ENCODE results near the gene FXYD6.

DNA sequence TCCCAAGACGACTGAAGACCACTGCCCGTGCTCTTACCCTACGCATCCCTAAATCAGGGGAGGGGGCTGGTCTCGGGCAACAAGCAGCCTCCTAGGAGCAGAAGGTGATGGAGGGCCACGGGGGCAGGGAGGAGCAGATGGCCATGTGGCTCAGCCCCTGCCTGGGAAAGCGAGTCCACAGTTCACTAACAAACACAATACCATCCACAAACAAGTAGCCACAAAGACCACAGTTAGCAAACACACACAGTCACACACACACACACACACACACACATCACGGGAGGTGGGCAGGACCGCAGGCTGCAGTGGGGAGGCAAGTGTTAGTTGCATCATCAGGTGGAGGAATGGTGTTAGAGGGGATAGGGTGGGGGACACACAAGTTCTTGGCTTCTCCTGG is 38.7 kb downstream of the FXYD6 start:
- no peak for TF ChIP-seq POLR2AphosphoS5 (IDR thresholded peaks at IDR 0.05; ENCODE audit: low read depth, low read length)
- no peak for TF ChIP-seq SIN3A (IDR thresholded peaks at IDR 0.05; ENCODE audit: borderline replicate concordance, insufficient read depth, low read length)
- TF ChIP-seq, protein P1, sequence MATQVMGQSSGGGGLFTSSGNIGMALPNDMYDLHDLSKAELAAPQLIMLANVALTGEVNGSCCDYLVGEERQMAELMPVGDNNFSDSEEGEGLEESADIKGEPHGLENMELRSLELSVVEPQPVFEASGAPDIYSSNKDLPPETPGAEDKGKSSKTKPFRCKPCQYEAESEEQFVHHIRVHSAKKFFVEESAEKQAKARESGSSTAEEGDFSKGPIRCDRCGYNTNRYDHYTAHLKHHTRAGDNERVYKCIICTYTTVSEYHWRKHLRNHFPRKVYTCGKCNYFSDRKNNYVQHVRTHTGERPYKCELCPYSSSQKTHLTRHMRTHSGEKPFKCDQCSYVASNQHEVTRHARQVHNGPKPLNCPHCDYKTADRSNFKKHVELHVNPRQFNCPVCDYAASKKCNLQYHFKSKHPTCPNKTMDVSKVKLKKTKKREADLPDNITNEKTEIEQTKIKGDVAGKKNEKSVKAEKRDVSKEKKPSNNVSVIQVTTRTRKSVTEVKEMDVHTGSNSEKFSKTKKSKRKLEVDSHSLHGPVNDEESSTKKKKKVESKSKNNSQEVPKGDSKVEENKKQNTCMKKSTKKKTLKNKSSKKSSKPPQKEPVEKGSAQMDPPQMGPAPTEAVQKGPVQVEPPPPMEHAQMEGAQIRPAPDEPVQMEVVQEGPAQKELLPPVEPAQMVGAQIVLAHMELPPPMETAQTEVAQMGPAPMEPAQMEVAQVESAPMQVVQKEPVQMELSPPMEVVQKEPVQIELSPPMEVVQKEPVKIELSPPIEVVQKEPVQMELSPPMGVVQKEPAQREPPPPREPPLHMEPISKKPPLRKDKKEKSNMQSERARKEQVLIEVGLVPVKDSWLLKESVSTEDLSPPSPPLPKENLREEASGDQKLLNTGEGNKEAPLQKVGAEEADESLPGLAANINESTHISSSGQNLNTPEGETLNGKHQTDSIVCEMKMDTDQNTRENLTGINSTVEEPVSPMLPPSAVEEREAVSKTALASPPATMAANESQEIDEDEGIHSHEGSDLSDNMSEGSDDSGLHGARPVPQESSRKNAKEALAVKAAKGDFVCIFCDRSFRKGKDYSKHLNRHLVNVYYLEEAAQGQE (IDR thresholded peaks at IDR 0.05; ENCODE audit: insufficient read depth in 1 of 2, low read depth in 2 of 2, low read length in 2 of 2), result no peak
